SH-SY5Y (cell line): ENCODE measurements around the gene TIAM2.

Experiments used
- GATA2 ChIP-seq: IDR thresholded peaks from 2 replicates; pipeline ENCODE4 v1.6.1; 2011; ENCODE audit warnings: mild to moderate bottlenecking, low read depth, low read length
- GATA3 ChIP-seq: IDR thresholded peaks from 2 replicates; pipeline ENCODE4 v1.6.1; 2011; ENCODE audit warnings: low read depth, mild to moderate bottlenecking, low read length, moderate library complexity

DNA sequence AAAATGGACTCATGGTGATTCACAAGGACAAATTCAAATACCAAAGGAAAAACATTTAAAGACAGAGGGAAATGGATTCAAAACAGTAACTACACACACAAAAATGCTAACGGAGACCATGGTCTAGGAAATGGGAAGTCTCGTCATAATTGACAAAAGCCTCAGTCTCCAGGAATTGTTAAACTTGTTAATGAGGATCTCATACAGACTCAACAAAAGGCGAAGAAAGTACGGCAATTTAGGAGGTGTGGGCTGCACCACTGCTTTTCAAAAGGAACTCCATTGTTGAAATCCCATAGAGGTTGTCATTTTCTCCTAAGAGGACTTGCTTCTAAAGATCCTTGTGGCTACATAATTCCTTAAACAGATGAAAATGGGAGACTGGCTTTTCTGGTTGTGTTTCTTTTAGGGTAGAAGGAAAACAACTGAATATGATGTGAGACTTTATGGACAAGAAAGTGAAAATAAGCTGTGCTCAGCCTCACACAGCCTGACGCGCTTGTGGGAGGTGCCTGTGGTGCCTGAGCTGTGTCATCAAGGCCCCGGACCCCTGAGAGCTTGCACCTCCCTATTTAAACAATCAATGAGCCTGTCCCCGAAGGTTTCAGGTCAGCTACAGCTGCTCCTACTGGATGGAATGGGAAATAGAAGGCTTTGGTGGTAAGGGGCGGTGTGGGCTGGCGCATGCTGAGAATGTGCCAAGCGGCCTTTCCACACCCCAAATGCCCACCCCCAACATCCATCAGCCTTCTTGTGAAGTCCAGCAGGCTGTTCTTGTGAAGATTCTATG, 266.2 kb downstream of the TIAM2 start:
- TF ChIP-seq GATA2 (no peak), GATA3 (no peak)
